ENCODE data around the gene GGA3. TPM values are rescaled to one million over a fixed set of nuclear protein-coding genes. Genes with fewer than 3 reads are reported as not detected.
A peak's percentile ranks its signal among the peaks of the same experiment; 100 is the strongest.

GGA3 gene
- total RNA-seq, 2 experiments from 2014 or later: 88.8 to 96.5 TPM

GRCh38 chr17:75271955-75272847, 10.8 kb upstream of the GGA3 start:
- Mint-ChIP-seq H3K36me3 (ENCODE audit: low read depth) (peaks cover 11% of the 10 kb centered on the region), H3K4me3 (peak overlapping the region; percentile 84), H3K27ac (peak overlapping the region; percentile 74), H3K4me1 (ENCODE audit: low read depth) (peaks cover 21% of the 10 kb centered on the region), H3K9me3 (no peaks in the 10 kb centered on the region), H3K27me3 (no peaks in the 10 kb centered on the region)
- Histone ChIP-seq H3K4me1 (ENCODE audit: insufficient read depth, low read length) (peaks cover 40% of the 10 kb centered on the region), H3K9me3 (ENCODE audit: control insufficient read depth in 1 of 2, insufficient read depth in 1 of 2, low read length in 2 of 2) (no peaks in the 10 kb centered on the region), H3K27ac (ENCODE audit: low read depth in 1 of 2, low read length in 2 of 2) (peak overlapping the region; percentile 78 to 85), H3K36me3 (ENCODE audit: insufficient read depth, low read length) (peaks cover 11% of the 10 kb centered on the region), H3K27me3 (ENCODE audit: control insufficient read depth in 1 of 2, insufficient read depth in 2 of 2, low read length in 2 of 2) (no peaks in the 10 kb centered on the region), H3K4me3 (ENCODE audit: low read length) (peak overlapping the region; percentile 95)
- POLR2A ChIA-PET: interaction anchor here (0.5 to 3.3 kb wide), 10 partner anchors 10 to 606 kb away, joined by 3 to 181 read pairs (median 12); partner anchors contain the start of genes GGA3, GRB2, MRPS7 and SLC25A19
- CTCF ChIA-PET: interaction anchor here (1.3 to 3.2 kb wide), 7 partner anchors 11 to 92 kb away, joined by 4 to 83 read pairs (median 8); partner anchors contain the start of genes GGA3, MRPS7, NUP85 and SLC25A19
- TF ChIP-seq, protein P1, sequence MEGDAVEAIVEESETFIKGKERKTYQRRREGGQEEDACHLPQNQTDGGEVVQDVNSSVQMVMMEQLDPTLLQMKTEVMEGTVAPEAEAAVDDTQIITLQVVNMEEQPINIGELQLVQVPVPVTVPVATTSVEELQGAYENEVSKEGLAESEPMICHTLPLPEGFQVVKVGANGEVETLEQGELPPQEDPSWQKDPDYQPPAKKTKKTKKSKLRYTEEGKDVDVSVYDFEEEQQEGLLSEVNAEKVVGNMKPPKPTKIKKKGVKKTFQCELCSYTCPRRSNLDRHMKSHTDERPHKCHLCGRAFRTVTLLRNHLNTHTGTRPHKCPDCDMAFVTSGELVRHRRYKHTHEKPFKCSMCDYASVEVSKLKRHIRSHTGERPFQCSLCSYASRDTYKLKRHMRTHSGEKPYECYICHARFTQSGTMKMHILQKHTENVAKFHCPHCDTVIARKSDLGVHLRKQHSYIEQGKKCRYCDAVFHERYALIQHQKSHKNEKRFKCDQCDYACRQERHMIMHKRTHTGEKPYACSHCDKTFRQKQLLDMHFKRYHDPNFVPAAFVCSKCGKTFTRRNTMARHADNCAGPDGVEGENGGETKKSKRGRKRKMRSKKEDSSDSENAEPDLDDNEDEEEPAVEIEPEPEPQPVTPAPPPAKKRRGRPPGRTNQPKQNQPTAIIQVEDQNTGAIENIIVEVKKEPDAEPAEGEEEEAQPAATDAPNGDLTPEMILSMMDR (IDR thresholded peaks at IDR 0.05): no peak
- DNase-seq (no peak), ATAC-seq (ENCODE audit: poor library complexity) (no peak)
- intact Hi-C loops (cut with DNase I, micrococcal nuclease): loop anchor here (1.0 to 5.0 kb wide), 3 partner anchors 17 to 395 kb away; partner anchors contain the start of genes SLC25A19 (in 2 of the 2), RECQL5 (in 1 of the 2), SAP30BP (in 1 of the 2) and SUMO2 (in 1 of the 2)

GRCh38 chr17:75271233-75271954, 10.0 kb upstream of the GGA3 start:
- POLR2A ChIA-PET: interaction anchor here (0.6 to 3.3 kb wide), 40 partner anchors 10 to 603 kb away, joined by 3 to 181 read pairs (median 5); partner anchors contain the start of genes ARMC7, FDXR, GGA3 and GRB2
- ATAC-seq (ENCODE audit: poor library complexity) (peak; percentile 90), DNase-seq (peak; percentile 70 to 96 (median 86))
- peaks cover 16% of the 10 kb centered on the region for H3K36me3 ChIP-seq (ENCODE audit: insufficient read depth, low read length)
- CTCF ChIA-PET: interaction anchor here (0.5 to 3.2 kb wide), 36 partner anchors 10 to 482 kb away, joined by 3 to 83 read pairs (median 5); partner anchors contain the start of genes GGA3, GRB2, MRPS7 and NUP85
- TF ChIP-seq, protein P1 (IDR thresholded peaks at IDR 0.05): peak; percentile 54
- Mint-ChIP-seq H3K36me3 (ENCODE audit: low read depth) (peaks cover 19% of the 10 kb centered on the region), H3K27me3 (no peaks in the 10 kb centered on the region), H3K4me1 (ENCODE audit: low read depth) (peaks cover 21% of the 10 kb centered on the region), H3K4me3 (peak overlapping the region; percentile 84), H3K9me3 (no peaks in the 10 kb centered on the region), H3K27ac (peak overlapping the region; percentile 48)
- peaks cover 40% of the 10 kb centered on the region for H3K4me1 ChIP-seq (ENCODE audit: insufficient read depth, low read length)
- no peaks in the 10 kb centered on the region for H3K27me3 ChIP-seq (ENCODE audit: control insufficient read depth in 1 of 2, insufficient read depth in 2 of 2, low read length in 2 of 2)
- peak overlapping the region; percentile 95 for H3K4me3 ChIP-seq (ENCODE audit: low read length)
- intact Hi-C loops (cut with DNase I, micrococcal nuclease): loop anchor here (1.0 to 5.0 kb wide), 3 partner anchors 18 to 396 kb away; partner anchors contain the start of genes SLC25A19 (in 2 of the 2), RECQL5 (in 1 of the 2), SAP30BP (in 1 of the 2) and SUMO2 (in 1 of the 2)
- no peaks in the 10 kb centered on the region for H3K9me3 ChIP-seq (ENCODE audit: control insufficient read depth in 1 of 2, insufficient read depth in 1 of 2, low read length in 2 of 2)
- peak overlapping the region; percentile 78 to 85 for H3K27ac ChIP-seq (ENCODE audit: low read depth in 1 of 2, low read length in 2 of 2)

GRCh38 chr17:75270966-75271232, 9.5 kb upstream of the GGA3 start, which contains the start of gene MIF4GD:
TSS of gene MIF4GD (minus strand) at chr17:75271231. CDS start at chr17:75270195, 1,036 bp downstream.
- Histone ChIP-seq H3K27ac (ENCODE audit: low read depth in 1 of 2, low read length in 2 of 2) (peak within 1 kb of the TSS; percentile 85 to 88), H3K36me3 (ENCODE audit: insufficient read depth, low read length) (peaks cover 21% of the 10 kb centered on the region), H3K9me3 (ENCODE audit: control insufficient read depth in 1 of 2, insufficient read depth in 1 of 2, low read length in 2 of 2) (no peaks in the 10 kb centered on the region), H3K4me3 (ENCODE audit: low read length) (peak within 1 kb of the TSS; percentile 95), H3K4me1 (ENCODE audit: insufficient read depth, low read length) (peaks cover 40% of the 10 kb centered on the region), H3K27me3 (ENCODE audit: control insufficient read depth in 1 of 2, insufficient read depth in 2 of 2, low read length in 2 of 2) (no peaks in the 10 kb centered on the region)
- H3K4me1 Mint-ChIP-seq (ENCODE audit: low read depth): peaks cover 21% of the 10 kb centered on the region
- POLR2A ChIA-PET: interaction anchor here (0.6 to 3.3 kb wide), 41 partner anchors 9 to 604 kb away, joined by 3 to 181 read pairs (median 5); partner anchors contain the start of genes ARMC7, FDXR, GGA3 and GRB2
- intact Hi-C loops (cut with DNase I, micrococcal nuclease): loop anchor here (1.0 to 5.0 kb wide), 4 partner anchors 10 to 396 kb away; partner anchors contain the start of genes SLC25A19 (in 2 of the 2), GGA3 (in 1 of the 2), MRPS7 (in 1 of the 2) and RECQL5 (in 1 of the 2)
- H3K9me3 Mint-ChIP-seq: no peaks in the 10 kb centered on the region
- peaks cover 24% of the 10 kb centered on the region for H3K36me3 Mint-ChIP-seq (ENCODE audit: low read depth)
- no peaks in the 10 kb centered on the region for H3K27me3 Mint-ChIP-seq
- H3K4me3 Mint-ChIP-seq: peak within 1 kb of the TSS; percentile 85
- H3K27ac Mint-ChIP-seq: peak within 1 kb of the TSS; percentile 83
- DNase-seq (no peak), ATAC-seq (ENCODE audit: poor library complexity) (no peak)
- CTCF ChIA-PET: interaction anchor here (0.5 to 3.2 kb wide), 35 partner anchors 9 to 482 kb away, joined by 3 to 83 read pairs (median 5); partner anchors contain the start of genes GGA3, GRB2, MRPS7 and NUP85
- TF ChIP-seq, protein P1 (IDR thresholded peaks at IDR 0.05): no peak

All from CD4-positive, alpha-beta T cell (primary cell).